Neuron (in vitro differentiated cells): ENCODE measurements around the gene B4GAT1.
"Not testable (repeated sequence)": the region's sequence is repeated elsewhere in the genome, so short reads cannot be mapped to it uniquely, and the experiment has no call there.

Source experiments
- H2AFZ ChIP-seq: one replicate; pipeline ENCODE4 v1.6.1; 2013; ENCODE audit warnings: low read depth, mild to moderate bottlenecking, inconsistent platforms, low read length, moderate library complexity
- H3K27me3 ChIP-seq: one replicate; pipeline ENCODE4 v1.6.1; 2013; ENCODE audit warnings: low read length; ENCODE audit not compliant: insufficient read depth
- H3K36me3 ChIP-seq: one replicate; pipeline ENCODE4 v1.6.1; 2013; ENCODE audit warnings: low read length; ENCODE audit not compliant: insufficient read depth
- H3K4me1 ChIP-seq: one replicate; pipeline ENCODE4 v1.6.1; 2013; ENCODE audit warnings: low read length; ENCODE audit not compliant: insufficient read depth
- H3K4me3 ChIP-seq: 2 replicates; pipeline ENCODE4 v1.5.1; 2013; ENCODE audit warnings: mild to moderate bottlenecking, low read length, moderate library complexity
- H3K9me3 ChIP-seq: one replicate; pipeline ENCODE4 v1.6.1; 2013; ENCODE audit warnings: low read length

Gene B4GAT1

DNA sequence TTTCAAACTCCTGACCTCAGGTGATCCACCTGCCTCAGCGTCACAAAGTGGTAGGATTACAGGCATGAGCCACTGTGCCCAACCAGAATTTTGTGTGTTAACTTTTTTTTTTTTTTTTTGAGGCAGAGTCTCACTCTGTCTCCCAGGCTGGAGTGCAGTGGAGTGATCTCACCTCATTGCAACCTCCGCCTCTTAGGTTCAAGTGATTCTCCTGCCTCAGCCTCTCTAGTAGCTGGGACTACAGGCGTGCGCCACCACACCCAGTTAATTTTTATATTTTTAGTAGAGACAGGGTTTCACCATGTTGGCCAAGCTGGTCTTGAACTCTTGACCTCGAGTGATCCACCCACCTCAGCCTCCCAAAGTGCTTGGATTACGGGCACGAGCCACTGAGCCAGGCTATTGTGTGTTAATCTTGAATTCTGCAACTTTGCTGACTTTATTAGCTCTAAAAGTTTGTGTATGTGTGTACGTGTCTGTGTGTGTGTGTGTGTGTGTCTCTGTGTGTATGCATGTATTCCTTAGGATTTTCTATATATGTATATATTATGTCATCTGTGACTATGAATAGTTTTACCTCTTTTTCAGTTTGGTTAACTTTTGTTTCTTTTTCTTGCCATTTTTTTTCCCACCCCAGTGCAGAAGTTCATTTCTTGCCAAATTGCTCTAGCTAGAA is 3.3 kb upstream of the B4GAT1 start:
- not testable (repeated sequence) for H3K9me3 ChIP-seq, H3K27me3 ChIP-seq, H3K36me3 ChIP-seq, H3K4me3 ChIP-seq, H2AFZ ChIP-seq
- peaks cover 13% of the 10 kb centered on the region for H3K4me1 ChIP-seq

GRCh38 chr11:66349084-66349386 is 1.6 kb upstream of the B4GAT1 start:
- H3K4me3 ChIP-seq, result no peak overlapping the region
- no peaks in the 10 kb centered on the region for H3K9me3 ChIP-seq
- H3K4me1 ChIP-seq, result peaks cover 22% of the 10 kb centered on the region
- H3K36me3 ChIP-seq, result peaks cover 5% of the 10 kb centered on the region
- no peaks in the 10 kb centered on the region for H3K27me3 ChIP-seq
- no peak overlapping the region for H2AFZ ChIP-seq

- Histone ChIP-seq H3K4me1 (peaks cover 29% of the 10 kb centered on the region), H3K9me3 (no peaks in the 10 kb centered on the region), H3K36me3 (peaks cover 11% of the 10 kb centered on the region), H2AFZ (peak overlapping the region; percentile 59), H3K27me3 (no peaks in the 10 kb centered on the region), H3K4me3 (peak overlapping the region; percentile 91)
Observed at GRCh38 chr11:66346476-66347424, 679 bp downstream of the B4GAT1 start.

DNA sequence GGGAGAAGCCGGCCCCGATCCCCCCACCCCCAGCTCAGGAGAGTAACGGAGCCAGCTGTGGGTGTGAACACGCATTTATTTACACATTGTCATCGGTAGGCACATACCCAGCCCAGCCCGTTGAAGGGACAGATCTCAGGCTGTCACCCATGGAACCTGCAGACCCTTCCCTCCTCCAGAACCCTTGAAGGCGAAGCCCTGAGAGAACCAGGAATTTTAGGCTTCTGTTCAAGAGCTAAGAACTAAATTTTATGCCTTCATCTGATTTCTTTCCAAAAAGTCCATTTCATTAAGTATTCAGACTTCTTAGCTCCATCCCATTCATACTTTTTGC is 2.1 kb downstream of the B4GAT1 start:
- Histone ChIP-seq H3K9me3 (no peaks in the 10 kb centered on the region), H2AFZ (no peak overlapping the region), H3K27me3 (no peaks in the 10 kb centered on the region), H3K4me1 (peaks cover 29% of the 10 kb centered on the region), H3K4me3 (peak overlapping the region; percentile 91), H3K36me3 (peaks cover 25% of the 10 kb centered on the region)

DNA sequence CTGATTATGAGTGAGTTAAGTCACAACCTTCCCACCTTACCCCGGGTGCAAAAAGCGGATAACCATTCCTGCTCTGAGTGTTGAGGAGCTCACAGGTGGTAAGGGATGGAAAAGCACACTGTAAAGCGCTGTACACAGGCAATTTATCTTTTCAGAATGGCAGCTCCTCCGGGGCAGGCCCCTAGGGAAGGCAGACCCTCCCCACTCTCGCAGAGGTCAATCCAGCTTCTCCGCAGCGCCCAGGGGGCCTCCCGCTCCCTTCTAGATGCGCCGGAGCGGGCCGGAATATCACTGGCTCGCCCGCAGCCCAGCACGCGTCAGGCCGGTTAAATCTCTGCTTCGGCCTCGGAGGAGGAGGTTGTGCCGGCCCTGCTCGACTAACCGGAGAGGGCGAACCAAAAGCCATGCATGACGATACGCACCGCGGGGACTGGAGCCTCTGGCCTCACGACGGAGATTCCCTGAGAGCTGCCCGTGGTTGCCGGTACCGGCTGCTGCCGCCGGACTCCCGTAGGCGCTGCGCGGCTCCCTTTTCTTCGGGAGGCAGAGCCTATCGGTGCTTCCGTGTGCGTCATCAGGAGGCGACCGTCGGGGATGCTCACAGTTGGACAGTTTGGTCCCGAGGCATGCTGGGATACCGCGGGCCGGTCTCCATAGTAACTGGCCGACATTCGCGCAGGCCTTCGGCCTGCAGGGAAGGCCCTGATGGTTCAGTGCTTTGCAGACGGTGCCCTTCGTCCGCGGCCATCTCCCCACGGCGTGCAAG is 2.7 kb downstream of the B4GAT1 start, which contains the start of gene BRMS1:
BRMS1 (minus strand) TSS at position 555 of the 766 bp plus-strand sequence. CDS start 2,870 bp downstream, outside the sequence.
- Histone ChIP-seq H3K4me1 (peaks cover 29% of the 10 kb centered on the region), H3K36me3 (peaks cover 31% of the 10 kb centered on the region), H3K9me3 (no peaks in the 10 kb centered on the region), H2AFZ (no peak within 1 kb of the TSS), H3K4me3 (peak within 1 kb of the TSS; percentile 91), H3K27me3 (no peaks in the 10 kb centered on the region)

DNA sequence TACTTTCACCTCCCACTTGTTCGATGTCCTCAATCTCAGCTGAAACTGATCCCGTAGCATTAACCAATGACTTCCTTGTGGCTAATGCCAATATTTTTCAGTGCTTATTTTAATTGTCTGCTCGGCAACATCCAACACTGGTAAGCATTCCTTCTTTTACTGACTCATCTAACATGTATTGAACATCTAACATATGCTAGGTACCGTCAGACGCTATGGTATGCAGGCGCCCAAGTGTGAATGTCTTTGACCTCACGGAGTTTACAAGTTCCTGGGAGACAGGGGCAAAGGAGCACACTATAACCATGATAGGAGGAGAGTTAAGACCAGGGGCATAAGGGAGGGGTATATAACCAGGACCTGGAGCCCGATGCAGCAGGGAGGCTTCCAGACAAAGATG is 4.3 kb downstream of the B4GAT1 start:
- Histone ChIP-seq H3K9me3 (no peaks in the 10 kb centered on the region), H2AFZ (no peak overlapping the region), H3K27me3 (no peaks in the 10 kb centered on the region), H3K4me3 (no peak overlapping the region), H3K4me1 (peaks cover 29% of the 10 kb centered on the region), H3K36me3 (peaks cover 43% of the 10 kb centered on the region)

GRCh38 chr11:66341502-66342126 is 5.8 kb downstream of the B4GAT1 start:
- no peak overlapping the region for H2AFZ ChIP-seq
- no peak overlapping the region for H3K4me3 ChIP-seq
- peaks cover 47% of the 10 kb centered on the region for H3K36me3 ChIP-seq
- peaks cover 41% of the 10 kb centered on the region for H3K4me1 ChIP-seq
- no peaks in the 10 kb centered on the region for H3K27me3 ChIP-seq
- no peaks in the 10 kb centered on the region for H3K9me3 ChIP-seq

DNA sequence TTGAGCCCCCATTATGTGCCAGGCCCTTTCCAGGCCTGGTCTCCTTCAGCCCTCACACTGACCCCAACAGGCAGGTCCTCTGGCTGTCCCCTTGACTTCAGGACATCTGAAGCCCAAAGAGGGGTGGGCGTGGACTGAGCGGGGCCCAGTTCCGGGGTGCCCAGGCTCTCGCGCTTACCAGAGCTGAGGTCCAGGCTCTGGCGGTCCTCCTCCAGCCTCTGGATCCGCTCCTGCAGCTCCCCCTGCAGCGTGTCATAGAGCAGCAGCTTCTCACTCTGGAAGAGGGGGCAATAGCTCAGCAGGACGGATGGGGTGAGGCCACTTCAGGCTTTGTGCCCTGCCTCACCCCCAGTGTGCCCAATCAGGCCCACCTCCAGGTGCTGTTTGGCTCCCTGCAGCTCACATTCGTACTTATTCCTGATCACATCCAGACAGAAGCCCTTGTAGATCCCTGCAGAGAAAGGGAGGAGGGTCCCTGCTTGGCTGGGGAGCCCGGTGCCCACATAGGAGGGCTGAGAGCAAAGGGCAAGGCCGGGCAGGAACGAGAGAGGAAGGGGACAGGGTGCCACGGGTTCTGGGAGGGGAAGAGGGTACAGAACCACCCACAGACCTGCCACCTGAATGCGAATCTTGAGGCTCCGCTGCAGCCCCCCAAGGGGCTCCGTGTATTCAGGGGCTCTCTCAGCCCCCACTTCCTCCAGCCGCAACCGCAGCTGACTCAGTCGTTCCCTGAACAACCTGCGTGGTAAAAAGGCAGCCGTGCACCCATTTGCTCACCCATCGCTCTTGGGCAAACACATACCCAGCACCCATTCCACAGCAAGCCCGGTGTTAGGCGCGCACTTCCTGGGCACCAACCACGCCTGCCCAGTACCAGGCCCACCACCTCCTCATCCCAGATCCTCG is 6.6 kb downstream of the B4GAT1 start:
- H3K36me3 ChIP-seq, result peaks cover 47% of the 10 kb centered on the region
- no peak overlapping the region for H3K4me3 ChIP-seq
- H2AFZ ChIP-seq, result no peak overlapping the region
- H3K27me3 ChIP-seq, result no peaks in the 10 kb centered on the region
- peaks cover 41% of the 10 kb centered on the region for H3K4me1 ChIP-seq
- H3K9me3 ChIP-seq, result no peaks in the 10 kb centered on the region

- Histone ChIP-seq H2AFZ (no peak overlapping the region), H3K4me3 (no peak overlapping the region), H3K36me3 (peaks cover 47% of the 10 kb centered on the region), H3K9me3 (no peaks in the 10 kb centered on the region), H3K4me1 (peaks cover 41% of the 10 kb centered on the region), H3K27me3 (no peaks in the 10 kb centered on the region)
Observed at GRCh38 chr11:66339686-66340483, 7.5 kb downstream of the B4GAT1 start.

- no peaks in the 10 kb centered on the region for H3K9me3 ChIP-seq
- H3K4me3 ChIP-seq, result no peak overlapping the region
- peaks cover 47% of the 10 kb centered on the region for H3K36me3 ChIP-seq
- H2AFZ ChIP-seq, result no peak overlapping the region
- H3K27me3 ChIP-seq, result no peaks in the 10 kb centered on the region
- peaks cover 40% of the 10 kb centered on the region for H3K4me1 ChIP-seq
Observed at GRCh38 chr11:66339162-66339675, 8.2 kb downstream of the B4GAT1 start.

DNA sequence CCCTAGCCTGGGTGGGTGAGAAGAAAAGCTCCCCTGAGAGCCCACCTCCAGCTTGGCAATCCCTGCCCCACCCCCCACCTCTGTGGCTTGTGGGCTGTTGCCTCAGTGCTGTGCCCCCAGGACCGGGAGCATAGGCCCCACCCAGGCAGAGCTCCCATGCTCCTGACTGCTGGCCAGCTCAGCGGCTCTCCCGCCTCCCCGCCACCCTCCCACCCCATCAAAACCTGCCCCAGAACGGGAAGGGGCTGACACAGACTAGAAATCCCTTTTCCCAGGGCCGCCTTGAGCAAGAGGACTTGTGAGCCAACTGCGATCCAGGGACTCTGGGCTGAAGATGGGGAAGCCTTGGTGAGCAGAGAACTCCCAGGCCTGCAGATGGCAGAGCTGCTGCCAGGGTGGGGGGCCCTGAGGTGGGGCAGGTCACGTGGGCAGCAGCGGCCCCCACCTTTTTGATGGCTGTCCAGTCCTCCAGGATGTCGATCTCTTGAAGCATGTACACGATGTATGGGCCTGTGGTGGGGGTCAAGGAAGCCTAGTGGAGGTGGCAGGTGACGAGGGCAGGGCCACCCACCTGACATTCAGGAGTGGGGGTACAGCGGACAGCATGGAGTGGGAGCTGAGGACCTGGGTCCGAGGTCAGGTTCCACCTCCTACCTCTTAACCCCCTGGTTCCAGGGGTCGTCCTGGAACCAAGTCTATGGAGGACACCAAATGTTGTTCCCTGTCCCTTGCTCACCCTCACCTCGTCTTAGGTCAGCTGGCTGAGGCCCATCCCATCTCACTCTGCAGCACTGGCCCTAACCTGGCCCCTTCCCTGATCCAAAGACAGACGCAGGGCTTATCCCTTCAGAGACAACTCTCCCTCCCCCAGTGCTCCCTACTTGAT is 8.9 kb downstream of the B4GAT1 start:
- H3K4me3 ChIP-seq, result no peak overlapping the region
- peaks cover 47% of the 10 kb centered on the region for H3K36me3 ChIP-seq
- H3K4me1 ChIP-seq, result peaks cover 33% of the 10 kb centered on the region
- H3K27me3 ChIP-seq, result no peaks in the 10 kb centered on the region
- no peak overlapping the region for H2AFZ ChIP-seq
- H3K9me3 ChIP-seq, result no peaks in the 10 kb centered on the region
